GM12892 (cell line): ENCODE data around the gene CD1B. TPM values are rescaled to one million over a fixed set of nuclear protein-coding genes. Genes with fewer than 3 reads are reported as not detected.
"Not testable (repeated sequence)": the region's sequence is repeated elsewhere in the genome, so short reads cannot be mapped to it uniquely, and the experiment has no call there.

Experiments used
- DNase-seq: peaks from one replicate; pipeline ENCODE4 v3.0.0; 2011; ENCODE audit not compliant: insufficient read length
- FAIRE-seq: peaks from 2 replicates; lab custom pipeline; 2011; peaks lifted over from hg19 to GRCh38; lab: Jason Lieb, UNC
- POLR2A ChIP-seq: IDR thresholded peaks from 2 replicates; pipeline ENCODE4 v1.6.1; 2011; ENCODE audit warnings: low read depth, low read length, control low read depth
- POLR2AphosphoS5 ChIP-seq: IDR thresholded peaks from 2 replicates; pipeline ENCODE4 v1.6.1; 2011; ENCODE audit warnings: low read depth, low read length, control low read depth
- TAF1 ChIP-seq: IDR thresholded peaks from 2 replicates; pipeline ENCODE4 v1.6.1; 2011; ENCODE audit warnings: low read depth, mild to moderate bottlenecking, control low read depth, low read length, borderline replicate concordance
- polyA plus RNA-seq: library from polyadenylated mRNA; unstranded; fragments of >200 nt; gene quantifications from one replicate; pipeline ENCODE4 v1.2.1, GENCODE V29; 2012; ENCODE audit warnings: missing spikeins, inconsistent platforms; ENCODE audit not compliant: missing spikeins

Gene CD1B
- polyA plus RNA-seq = not detected

DNA sequence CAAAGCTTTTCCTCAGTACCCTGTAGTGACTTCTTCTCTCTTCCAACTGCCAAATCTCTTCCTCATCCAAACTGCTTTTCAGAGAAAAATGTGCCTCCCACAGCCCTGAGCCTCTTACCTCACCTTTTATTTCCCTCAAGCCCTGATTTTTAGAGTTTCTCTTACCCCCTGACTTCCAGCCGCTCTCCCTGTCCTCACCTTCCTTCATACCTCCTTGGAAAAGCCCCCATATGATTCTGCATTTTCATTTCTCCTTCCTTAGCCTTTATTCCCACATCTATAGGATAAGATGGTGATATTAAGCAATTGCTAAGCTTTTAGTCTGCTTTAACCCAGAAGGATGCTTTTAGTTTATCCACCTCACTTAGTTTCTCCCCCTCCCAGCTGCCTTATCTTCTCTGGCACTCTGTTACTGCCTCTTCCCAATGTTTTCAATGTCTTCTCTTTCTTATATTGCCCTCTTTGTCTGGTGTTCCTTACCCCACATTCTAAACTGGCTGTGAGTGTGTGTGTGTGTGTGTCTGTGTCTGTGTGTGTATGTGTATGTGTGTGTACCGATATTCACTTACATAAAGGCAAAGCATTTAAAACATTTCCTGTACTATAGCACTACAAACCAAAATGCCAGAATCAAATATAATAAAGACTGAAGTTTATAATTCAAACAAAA lies at the start of gene CD1B:
Gene CD1B (minus strand): TSS at position 51 of the 670 bp plus-strand sequence. CDS start 108 bp downstream, outside the sequence.
- DNase-seq (no peak), FAIRE-seq (no peak)
- no peak for TF ChIP-seq TAF1
- TF ChIP-seq POLR2A = no peak
- TF ChIP-seq POLR2AphosphoS5 = no peak

DNA sequence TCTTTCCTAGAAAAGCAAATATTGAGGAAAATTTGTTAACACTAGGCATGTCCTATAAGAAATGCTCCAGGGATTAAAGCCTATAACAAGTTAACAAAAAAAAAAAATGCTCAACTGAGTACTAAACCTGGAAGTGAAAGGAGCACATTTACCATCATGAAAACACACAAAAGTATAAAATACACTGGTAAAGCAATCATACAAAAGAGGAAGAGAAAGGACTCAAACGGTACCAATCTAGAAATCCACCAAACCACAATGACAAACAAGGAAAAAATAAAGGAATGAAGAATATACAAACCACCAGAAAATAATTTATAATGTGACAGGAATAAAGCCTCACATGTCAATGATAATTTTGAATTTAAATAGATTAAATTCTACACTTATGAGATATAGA lies 43.5 kb upstream of the CD1B start:
- FAIRE-seq = no peak
- no peak for DNase-seq
- TF ChIP-seq TAF1 (no peak), POLR2AphosphoS5 (no peak), POLR2A (no peak)

DNA sequence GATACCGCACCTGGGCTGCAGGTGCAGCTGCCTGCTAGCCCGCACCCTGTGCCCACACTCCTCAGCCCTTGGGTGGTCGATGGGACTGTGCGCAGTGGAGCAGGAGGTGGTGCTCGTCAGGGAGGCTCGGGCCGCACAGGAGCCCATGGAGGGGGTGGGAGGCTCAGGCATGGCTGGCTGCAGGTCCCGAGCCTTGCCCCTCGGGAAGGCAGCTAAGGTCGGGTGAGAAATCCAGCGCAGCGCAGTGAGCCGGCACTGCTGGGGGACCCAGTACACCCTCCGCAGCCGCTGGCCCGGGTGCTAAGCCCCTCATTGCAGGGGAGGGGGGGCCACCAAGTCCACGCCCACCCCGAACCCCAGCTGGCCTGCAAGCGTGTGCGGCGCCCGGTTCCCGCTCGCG lies 42.8 kb upstream of the CD1B start:
- FAIRE-seq = not testable (repeated sequence)

DNA sequence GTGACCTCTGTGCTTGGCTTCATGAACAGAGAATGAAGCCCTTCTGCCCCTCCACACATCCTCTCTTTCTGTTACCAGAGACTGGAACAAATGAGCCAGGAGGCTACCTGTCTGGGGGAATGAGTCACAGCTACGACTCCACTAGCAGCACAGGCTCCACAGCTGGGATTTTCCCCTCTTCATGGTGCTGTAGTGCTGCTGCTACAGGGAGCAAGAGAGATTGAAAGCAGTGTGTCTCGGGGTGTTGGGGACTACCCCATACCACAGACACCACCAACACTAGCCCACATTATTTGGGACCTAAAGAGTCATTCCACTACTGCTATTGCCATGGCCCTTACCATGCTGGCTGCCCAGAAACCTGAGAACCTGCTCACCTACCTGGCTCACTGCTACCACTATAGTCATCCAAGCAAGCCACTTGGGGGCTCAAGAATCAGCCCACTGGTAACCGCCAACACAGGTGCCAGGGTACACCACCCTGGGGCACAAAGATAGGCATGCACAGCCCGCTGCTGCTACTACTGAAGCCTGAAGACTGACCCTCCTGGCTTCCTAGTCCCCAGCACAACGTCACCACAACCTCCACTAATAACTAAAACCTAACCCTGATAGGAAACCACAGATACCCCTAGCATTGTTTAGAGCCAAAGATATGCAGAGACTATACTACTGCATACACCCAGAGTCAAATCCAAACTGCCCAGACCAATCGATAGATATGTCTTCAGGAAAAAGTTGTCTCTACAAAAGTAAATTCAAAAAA lies 40.0 kb upstream of the CD1B start:
- peak; percentile 64 for FAIRE-seq
- TF ChIP-seq POLR2AphosphoS5 (no peak), TAF1 (no peak), POLR2A (no peak)

More for the DNA sequence above, 42.8 kb upstream of the CD1B start:
- not testable (repeated sequence) for DNase-seq

DNA sequence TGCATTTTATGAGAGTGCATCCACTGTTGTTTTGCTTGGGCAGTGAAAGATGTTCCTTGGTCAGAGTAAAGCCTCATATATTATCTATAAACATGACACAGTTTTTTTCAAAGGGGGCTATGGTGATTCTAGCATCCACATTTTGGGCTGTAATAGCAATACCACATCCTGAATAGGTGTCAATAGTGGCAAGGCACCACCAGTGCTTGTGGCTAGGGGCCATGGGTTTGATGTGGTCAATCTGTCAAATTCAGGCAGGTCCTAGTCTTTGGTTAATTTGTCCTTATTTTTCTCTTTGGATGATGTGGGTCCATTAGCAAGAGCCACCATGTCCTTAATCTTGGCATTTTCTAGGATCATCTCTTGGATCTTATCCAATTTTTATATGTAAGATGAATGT lies 35.5 kb upstream of the CD1B start:
- FAIRE-seq = no peak
- TF ChIP-seq POLR2A = no peak
- no peak for TF ChIP-seq TAF1
- TF ChIP-seq POLR2AphosphoS5 = no peak

More for the DNA sequence above, 40.0 kb upstream of the CD1B start:
- no peak for DNase-seq

DNA sequence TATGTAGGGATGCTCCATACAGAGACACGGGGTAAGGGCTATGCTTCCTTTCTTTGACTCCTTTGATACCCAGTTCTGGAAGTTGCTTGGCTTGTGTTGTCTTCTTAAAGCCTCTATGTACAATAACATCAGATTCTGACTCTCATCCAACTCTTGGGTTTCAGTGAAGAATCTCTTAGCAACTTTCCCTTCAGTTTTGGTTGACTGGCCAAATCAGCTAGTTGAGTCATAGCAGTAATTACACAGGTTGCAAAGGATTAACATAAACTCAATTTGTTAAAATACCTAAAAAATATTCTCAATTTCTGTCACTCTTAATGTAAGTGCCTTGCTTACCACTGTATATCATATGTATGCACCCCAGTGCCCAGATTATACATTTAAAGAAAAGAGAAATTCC lies 31.6 kb upstream of the CD1B start:
- DNase-seq = no peak
- no peak for TF ChIP-seq POLR2AphosphoS5
- no peak for TF ChIP-seq TAF1
- no peak for TF ChIP-seq POLR2A
- no peak for FAIRE-seq

More for the DNA sequence above, 35.5 kb upstream of the CD1B start:
- DNase-seq = no peak

DNA sequence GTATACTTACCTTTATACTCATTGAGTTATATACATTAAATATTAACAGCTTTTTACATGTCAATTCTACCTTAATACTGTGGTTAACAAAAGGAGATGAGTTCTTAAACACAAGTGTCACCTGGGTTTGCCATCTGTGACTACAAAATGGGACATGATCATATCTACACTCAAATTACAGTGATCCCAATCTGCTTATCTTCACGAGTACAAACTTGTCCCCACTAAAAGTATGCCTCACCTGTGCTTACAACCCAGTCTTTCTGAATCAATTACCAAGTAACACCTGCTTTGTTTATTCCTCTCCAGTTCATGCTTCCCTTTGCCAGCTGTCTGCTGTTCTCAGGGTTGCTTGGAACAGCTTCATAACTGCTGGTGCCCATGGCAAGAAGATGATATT lies 31.2 kb upstream of the CD1B start:
- DNase-seq = no peak
- no peak for TF ChIP-seq POLR2A
- TF ChIP-seq POLR2AphosphoS5 = no peak
- no peak for TF ChIP-seq TAF1
- no peak for FAIRE-seq

DNA sequence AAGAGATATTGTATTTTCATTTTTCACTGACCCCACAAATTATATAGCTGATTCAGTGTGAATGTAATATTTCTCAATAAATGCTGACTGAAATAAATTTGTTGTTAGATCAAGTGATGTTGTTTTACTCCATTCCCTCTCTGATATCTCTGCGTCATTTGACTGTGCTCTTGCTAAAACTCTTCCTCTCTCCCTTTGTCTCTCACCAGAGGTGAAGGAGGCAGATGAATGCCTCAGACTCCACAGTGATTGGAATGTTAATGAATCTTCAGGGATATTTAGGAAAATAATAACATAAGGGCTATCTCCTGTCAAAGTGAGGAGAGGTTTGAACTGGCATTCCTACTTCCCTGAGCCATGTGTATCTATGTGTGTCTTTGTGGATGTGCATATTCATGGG lies 26.1 kb upstream of the CD1B start:
- TF ChIP-seq TAF1 (no peak), POLR2A (no peak), POLR2AphosphoS5 (no peak)
- DNase-seq (no peak), FAIRE-seq (no peak)

GRCh38 chr1:158356616-158357015 lies 25.3 kb upstream of the CD1B start:
- FAIRE-seq (no peak), DNase-seq (no peak)
- TF ChIP-seq POLR2AphosphoS5 (no peak), POLR2A (no peak), TAF1 (no peak)

- DNase-seq (no peak), FAIRE-seq (no peak)
- no peak for TF ChIP-seq POLR2AphosphoS5
- no peak for TF ChIP-seq POLR2A
- no peak for TF ChIP-seq TAF1
Measured at GRCh38 chr1:158355773-158356285, 24.5 kb upstream of the CD1B start.

DNA sequence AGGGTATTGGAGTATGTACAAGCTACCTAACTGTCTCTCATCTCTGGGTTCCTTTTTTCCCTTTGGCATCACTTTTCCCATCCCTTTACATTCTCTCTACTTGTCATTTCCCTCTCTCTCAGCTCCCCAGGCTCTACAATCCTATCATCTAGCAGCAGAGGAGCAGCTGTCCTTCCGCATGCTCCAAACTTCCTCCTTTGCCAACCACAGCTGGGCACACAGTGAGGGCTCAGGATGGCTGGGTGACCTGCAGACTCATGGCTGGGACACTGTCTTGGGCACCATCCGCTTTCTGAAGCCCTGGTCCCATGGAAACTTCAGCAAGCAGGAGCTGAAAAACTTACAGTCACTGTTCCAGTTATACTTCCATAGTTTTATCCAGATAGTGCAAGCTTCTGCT lies 22.9 kb upstream of the CD1B start:
- TF ChIP-seq TAF1 (no peak), POLR2A (no peak), POLR2AphosphoS5 (no peak)
- DNase-seq (no peak), FAIRE-seq (no peak)
